SK-N-SH (cell line): Measurements from ENCODE around the gene CLIC6. TPM values are rescaled to one million over a fixed set of nuclear protein-coding genes. Genes with fewer than 3 reads are reported as not detected.

Experiments used
- CTCF ChIA-PET: fragments of 300-600, 350-600 bp; formaldehyde crosslinking; extraction: SDS; loops from one replicate; lab custom pipeline; 2021; lab: Yijun Ruan, JAX
- POLR2A ChIA-PET: fragments of 350-600 bp; sonication (Branson Sonifier 250); formaldehyde crosslinking; extraction: SDS; loops from one replicate; lab custom pipeline; 2020; ENCODE audit warnings: antibody characterized with exemption, inconsistent platforms; lab: Yijun Ruan, JAX
- DNase-seq: peaks from one replicate; pipeline ENCODE4 v3.0.0; 2012
- H2AFZ ChIP-seq: fragments of 200-600 bp; sonication (generic); 2 replicates; pipeline ENCODE4 v1.8.1; 2016; ENCODE audit warnings: antibody characterized with exemption, mild to moderate bottlenecking, low read depth
- H3F3A ChIP-seq: fragments of 200-600 bp; sonication (generic); replicated peaks from 2 replicates; pipeline ENCODE3; 2016; ENCODE audit warnings: antibody characterized with exemption, mild to moderate bottlenecking; ENCODE audit not compliant: insufficient read depth
- H3K27ac ChIP-seq, 2 experiments: fragments of 200-500 bp in 1 of 2; fragments of 200-600 bp in 1 of 2; sonication (Bioruptor generic) in 1 of 2; sonication (generic), shearing (Covaris generic) in 1 of 2; 2 replicates each; pipeline versions ENCODE4 v1.5.1 to v1.6.1; 2014 to 2016; ENCODE audit warnings: low read depth in 2 of 2, inconsistent platforms in 1 of 2, low read length in 1 of 2, mild to moderate bottlenecking in 1 of 2, mixed read lengths in 1 of 2
- H3K27me3 ChIP-seq: fragments of 200-600 bp; sonication (generic), shearing (Covaris generic); 2 replicates; pipeline ENCODE4 v1.6.1; 2016; ENCODE audit warnings: mixed run types; ENCODE audit not compliant: insufficient read depth
- H3K36me3 ChIP-seq, 2 experiments: fragments of 200-500 bp in 1 of 2; fragments of 200-600 bp in 1 of 2; sonication (Bioruptor generic) in 1 of 2; sonication (generic) in 1 of 2; replicated peaks in 1 of 2; 2 replicates each; pipeline versions ENCODE3 to v1.5.1; 2014 to 2016; ENCODE audit warnings: low read length in 1 of 2, mild to moderate bottlenecking in 1 of 2; ENCODE audit not compliant: insufficient read depth in 2 of 2, control insufficient read depth in 1 of 2
- H3K4me1 ChIP-seq, 2 experiments: fragments of 200-500 bp in 1 of 2; fragments of 200-600 bp in 1 of 2; sonication (Bioruptor generic) in 1 of 2; sonication (generic), shearing (Covaris generic) in 1 of 2; 2 replicates each; pipeline versions ENCODE4 v1.5.1 to v1.6.1; 2014 to 2016; ENCODE audit warnings: low read depth in 1 of 2, low read length in 1 of 2, mixed run types in 1 of 2; ENCODE audit not compliant: insufficient read depth in 2 of 2, control insufficient read depth in 1 of 2
- H3K4me2 ChIP-seq: fragments of 200-600 bp; sonication (generic), shearing (Covaris generic); 2 replicates; pipeline ENCODE4 v1.6.1; 2017; ENCODE audit warnings: mixed run types
- H3K4me3 ChIP-seq, 2 experiments: fragments of 200-500 bp in 1 of 2; fragments of 200-600 bp in 1 of 2; sonication (Bioruptor generic) in 1 of 2; sonication (generic), shearing (Covaris generic) in 1 of 2; 2 replicates each; pipeline versions ENCODE4 v1.5.1 to v1.8.1; 2014 to 2016; ENCODE audit warnings: low read depth in 2 of 2, inconsistent platforms in 1 of 2, low read length in 1 of 2, mild to moderate bottlenecking in 1 of 2, mixed read lengths in 1 of 2, moderate library complexity in 1 of 2
- H3K79me2 ChIP-seq: fragments of 200-600 bp; sonication (generic); 2 replicates; pipeline ENCODE4 v1.8.1; 2017; ENCODE audit warnings: mild to moderate bottlenecking; ENCODE audit not compliant: insufficient read depth
- H3K9ac ChIP-seq: fragments of 200-600 bp; sonication (generic); 2 replicates; pipeline ENCODE4 v1.6.1; 2017; ENCODE audit warnings: mixed run types
- H3K9me2 ChIP-seq: fragments of 200-600 bp; sonication (generic); 2 replicates; pipeline ENCODE4 v1.6.1; 2017; ENCODE audit warnings: mixed run types
- H3K9me3 ChIP-seq: fragments of 200-600 bp; sonication (generic); 2 replicates; pipeline ENCODE4 v1.6.1; 2017; ENCODE audit warnings: mixed run types, mild to moderate bottlenecking, moderate library complexity
- H4K20me1 ChIP-seq: fragments of 200-600 bp; sonication (generic); 2 replicates; pipeline ENCODE4 v1.6.1; 2017; ENCODE audit warnings: mild to moderate bottlenecking, mixed run types; ENCODE audit not compliant: insufficient read depth
- ELF1 ChIP-seq: IDR thresholded peaks from 2 replicates; pipeline ENCODE4 v1.4.0; 2012
- EZH2phosphoT487 ChIP-seq: fragments of 200-600 bp; sonication (generic); IDR thresholded peaks from 2 replicates; pipeline ENCODE4 v1.6.1; 2017; ENCODE audit warnings: low read depth, mixed run types, mild to moderate bottlenecking, antibody characterized with exemption, moderate library complexity, borderline replicate concordance
- FOSL2 ChIP-seq: IDR thresholded peaks from 2 replicates; pipeline ENCODE4 v1.4.0; 2012; ENCODE audit warnings: low read depth, mild to moderate bottlenecking, moderate library complexity, borderline replicate concordance
- FOXJ3 ChIP-seq: sonication (generic); formaldehyde crosslinking; IDR thresholded peaks from 2 replicates; pipeline ENCODE4 v1.5.1; 2020; ENCODE audit warnings: mild to moderate bottlenecking, missing genetic modification reagents
- FOXM1 ChIP-seq: IDR thresholded peaks from 2 replicates; pipeline ENCODE4 v1.4.0; 2012; ENCODE audit warnings: low read depth, mild to moderate bottlenecking
- GABPA ChIP-seq: IDR thresholded peaks from 2 replicates; pipeline ENCODE4 v1.4.0; 2012; ENCODE audit warnings: low read depth, mild to moderate bottlenecking
- GATA2 ChIP-seq: sonication (generic); formaldehyde crosslinking; IDR thresholded peaks from 2 replicates; pipeline ENCODE4 v1.5.0; 2020; ENCODE audit warnings: mild to moderate bottlenecking, missing genetic modification reagents
- IRF3 ChIP-seq: fragments of 150-350 bp; IDR thresholded peaks from 2 replicates; pipeline ENCODE4 v1.6.1; 2016; ENCODE audit warnings: mild to moderate bottlenecking, low read depth, low read length
- JUND ChIP-seq: IDR thresholded peaks from 2 replicates; pipeline ENCODE4 v1.4.0; 2012
- MAX ChIP-seq: IDR thresholded peaks from 2 replicates; pipeline ENCODE4 v1.4.0; 2012; ENCODE audit warnings: low read depth
- NFIC ChIP-seq: IDR thresholded peaks from 2 replicates; pipeline ENCODE4 v1.4.0; 2012; ENCODE audit warnings: borderline replicate concordance
- NRF1 ChIP-seq: IDR thresholded peaks from 2 replicates; pipeline ENCODE4 v1.6.1; 2012; ENCODE audit warnings: low read depth, mild to moderate bottlenecking, low read length
- POLR2AphosphoS5 ChIP-seq: IDR thresholded peaks from 2 replicates; pipeline ENCODE4 v1.6.1; 2012; ENCODE audit warnings: low read depth, low read length
- SMC3 ChIP-seq: IDR thresholded peaks from 2 replicates; pipeline ENCODE4 v1.6.1; 2012; ENCODE audit warnings: low read depth, low read length, improper control_type of control experiment
- TCF12 ChIP-seq: IDR thresholded peaks from 2 replicates; pipeline ENCODE4 v1.4.0; 2012
- WGBS: methylation state at CpG from one replicate; pipeline ENCODE4 v1.1.6; 2017; ENCODE audit warnings: low lambda C conversion rate; 5-methylcytosine and 5-hydroxymethylcytosine counted together
- polyA plus RNA-seq, 3 experiments: library from polyadenylated mRNA; depleted of rRNA; stranded (reverse); fragments of >200 nt; gene quantifications; 2 replicates each; pipeline ENCODE4 v1.2.3, GENCODE V29; 2012

The CLIC6 gene
- polyA plus RNA-seq, 1 of the 3 experiments (the other 2 are of a cell fraction), result 0.08 TPM

GRCh38 chr21:34748862-34749261 lies 80.1 kb downstream of the CLIC6 start (continued):
- TF ChIP-seq IRF3, result no peak
- TF ChIP-seq MAX, result no peak
- no peak for TF ChIP-seq ELF1
- no peak for TF ChIP-seq FOXM1
- TF ChIP-seq GABPA, result no peak
- no peak for TF ChIP-seq POLR2AphosphoS5
- no peak for TF ChIP-seq TCF12

GRCh38 chr21:34754690-34755647 lies 86.2 kb downstream of the CLIC6 start:
- no peak overlapping the region for H2AFZ ChIP-seq
- H3K36me3 ChIP-seq, result no peaks in the 10 kb centered on the region
- no peak for DNase-seq
- no peaks in the 10 kb centered on the region for H3K9me3 ChIP-seq
- no peaks in the 10 kb centered on the region for H3K4me1 ChIP-seq
- TF ChIP-seq GATA2 (CRISPR knock-in tag), result no peak
- TF ChIP-seq JUND, result no peak
- TF ChIP-seq IRF3, result no peak
- TF ChIP-seq NRF1, result no peak
- no peak for TF ChIP-seq EZH2phosphoT487
- TF ChIP-seq SMC3, result no peak
- no peak for TF ChIP-seq FOXM1
- TF ChIP-seq FOXJ3 (CRISPR knock-in tag), result no peak
- no peak for TF ChIP-seq POLR2AphosphoS5
- TF ChIP-seq FOSL2, result no peak
- TF ChIP-seq NFIC, result no peak
- no peak for TF ChIP-seq MAX
- ChIA-PET POLR2A (no interaction called here), CTCF (interaction anchor here (2.0 kb wide), 1 partner anchor 9 kb away, joined by 6 read pairs; no protein-coding TSS in a partner anchor)
- H3K27me3 ChIP-seq, result no peaks in the 10 kb centered on the region; the same call in 1 of the 2 replicates
- 72% methylated on average over 19 of the region's 19 CpGs for WGBS
- no peak overlapping the region for H3K4me3 ChIP-seq
- no peaks in the 10 kb centered on the region for H3F3A ChIP-seq
- H3K79me2 ChIP-seq, result no peaks in the 10 kb centered on the region
- H3K27ac ChIP-seq, result no peak overlapping the region
- H4K20me1 ChIP-seq, result no peaks in the 10 kb centered on the region
- H3K4me2 ChIP-seq, result no peak overlapping the region
- no peaks in the 10 kb centered on the region for H3K9me2 ChIP-seq
- no peak overlapping the region for H3K9ac ChIP-seq
